HG03103 (cell line): ENCODE measurements around the gene PAX8.
A peak's percentile ranks its signal among the peaks of the same experiment; 100 is the strongest.

Experiments used
- ATAC-seq: cut with Tn5 transposase; IDR thresholded peaks from one replicate; pipeline ENCODE4 v1.9.1; 2021; ENCODE audit warnings: low read depth; ENCODE audit not compliant: unreplicated experiment

The PAX8 gene

DNA sequence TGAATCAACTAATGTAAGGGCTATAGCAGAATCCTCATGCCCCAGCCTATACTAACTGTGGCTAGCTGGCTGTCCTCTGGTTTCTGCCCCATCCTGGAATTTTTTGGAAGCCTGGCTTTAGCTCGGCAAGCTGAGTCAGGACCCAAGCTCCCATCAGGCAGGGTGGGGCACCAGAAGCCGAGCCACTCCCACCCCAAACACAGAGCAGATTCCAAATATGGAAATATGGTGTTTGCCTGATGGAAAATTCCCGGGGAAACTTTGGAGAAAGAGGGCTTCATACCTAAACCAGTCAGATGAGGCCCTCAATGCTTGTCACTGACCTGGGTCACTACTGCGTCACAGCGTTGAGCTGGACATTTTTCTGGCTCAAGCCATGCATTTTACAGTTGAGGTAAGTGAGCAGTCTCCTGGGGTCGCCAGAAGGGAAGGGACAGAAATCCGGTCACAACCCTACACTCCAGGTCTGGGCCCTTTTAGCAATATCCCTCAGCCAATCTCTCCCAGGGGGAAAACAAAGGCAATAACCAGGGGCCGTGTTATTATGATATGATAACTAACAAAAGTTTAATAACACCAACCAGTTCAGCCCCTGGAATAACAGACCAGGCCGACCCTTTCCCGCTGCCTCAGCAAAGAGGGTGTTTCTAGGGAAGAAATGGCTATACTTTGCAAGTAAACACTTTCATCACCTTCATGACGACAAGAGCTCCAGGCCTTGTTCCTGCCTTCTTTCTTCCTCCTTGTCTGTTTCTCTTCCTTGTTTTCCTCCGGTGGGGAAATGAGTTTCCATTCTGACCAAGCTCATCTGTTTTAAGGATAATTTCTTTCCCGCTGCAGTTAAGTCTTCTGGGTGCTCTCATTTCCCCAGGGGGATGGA lies 67.3 kb downstream of the PAX8 start:
- no peak for ATAC-seq

DNA sequence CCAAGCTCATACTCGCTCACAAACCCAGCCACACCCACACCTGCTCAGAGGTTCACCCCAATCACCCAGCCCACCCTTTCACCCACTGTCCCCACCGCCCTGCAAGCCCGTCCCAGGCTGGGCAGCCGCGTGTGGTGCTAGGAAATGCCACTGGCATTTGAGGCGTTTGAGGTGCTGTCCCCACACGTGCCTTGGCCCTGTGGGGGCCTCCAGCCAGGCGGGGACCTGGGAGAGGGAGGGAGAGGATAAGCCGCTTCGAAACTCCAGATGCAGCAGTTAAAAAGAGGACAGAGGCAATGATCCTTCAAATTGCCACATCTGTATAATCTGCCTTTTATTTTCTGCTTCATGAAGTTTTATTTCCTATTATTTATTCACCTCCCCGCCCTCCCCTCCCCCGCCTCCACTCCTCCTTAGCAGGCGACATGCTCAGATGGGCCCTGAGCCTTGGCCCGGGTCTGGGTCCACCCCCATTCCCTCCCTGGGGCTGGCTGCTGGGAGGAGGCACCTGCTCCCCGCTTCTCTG lies 69.0 kb downstream of the PAX8 start:
- ATAC-seq, result no peak

DNA sequence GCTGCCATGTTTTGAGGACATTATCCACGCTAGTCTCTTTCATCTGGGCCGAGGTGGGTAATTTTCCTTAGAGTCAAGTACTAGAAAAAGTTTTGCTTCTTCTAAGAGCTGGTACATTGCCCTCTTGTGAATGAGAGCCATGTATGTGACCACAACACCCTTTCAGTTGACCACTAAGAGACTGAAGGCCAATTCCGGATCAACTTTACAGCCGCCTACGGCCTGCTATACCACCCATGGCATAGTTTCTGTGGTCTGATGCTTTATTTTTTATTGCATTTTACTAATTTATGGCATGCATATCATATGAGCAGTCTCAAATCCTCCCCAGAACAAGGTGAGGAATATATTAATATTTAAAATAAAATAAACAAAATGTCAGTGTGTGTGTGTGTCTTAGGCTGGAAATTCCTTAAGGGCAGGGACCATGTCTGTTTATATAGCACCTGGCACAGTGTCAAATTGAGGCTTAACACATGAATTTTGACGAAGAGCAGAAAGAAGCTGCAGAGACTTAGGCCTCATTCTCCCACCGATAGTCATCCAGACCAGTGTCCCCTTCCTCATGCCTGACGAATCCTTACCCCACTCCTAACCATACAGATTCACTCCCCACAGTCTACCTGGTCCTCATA lies 69.6 kb downstream of the PAX8 start:
- ATAC-seq, result no peak

DNA sequence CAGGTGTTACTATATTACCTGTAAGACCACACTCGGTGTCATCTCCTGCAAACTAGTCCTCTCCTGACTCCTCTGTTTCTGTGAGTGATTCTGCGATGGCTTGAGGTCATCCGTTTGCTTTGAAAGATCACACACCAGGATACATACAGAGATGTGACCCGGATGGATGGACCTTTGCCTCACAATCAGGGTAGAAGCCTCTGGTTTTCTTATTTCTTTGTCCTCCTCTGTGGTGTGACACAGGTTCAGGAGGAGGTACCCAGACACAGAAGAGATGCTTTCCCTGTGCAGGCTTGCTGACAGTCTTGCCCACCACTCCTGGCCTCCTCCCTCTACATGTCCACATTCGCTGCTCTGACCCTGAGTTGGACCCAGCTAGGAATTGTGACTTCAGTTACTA lies 70.3 kb downstream of the PAX8 start:
- ATAC-seq, result no peak

DNA sequence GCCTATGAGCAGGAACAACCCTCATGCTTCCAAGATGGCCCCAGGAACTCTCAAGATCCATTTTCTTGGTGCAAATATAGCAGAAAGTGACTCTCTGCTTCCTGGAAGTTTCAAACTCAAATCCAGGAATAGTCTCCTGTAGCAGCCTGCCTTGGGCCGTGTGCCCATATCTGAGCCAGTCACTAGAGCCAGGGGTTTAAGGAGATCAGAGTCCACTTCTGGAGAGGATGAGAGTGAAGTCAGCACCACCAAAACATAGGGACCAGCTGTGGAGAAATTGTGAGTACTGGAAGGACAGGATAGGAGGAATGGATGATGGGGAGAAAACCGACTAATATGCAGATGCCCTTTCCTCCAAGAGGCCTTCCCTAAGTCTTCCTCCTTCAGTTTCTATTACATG lies 71.7 kb downstream of the PAX8 start:
- ATAC-seq, result no peak

DNA sequence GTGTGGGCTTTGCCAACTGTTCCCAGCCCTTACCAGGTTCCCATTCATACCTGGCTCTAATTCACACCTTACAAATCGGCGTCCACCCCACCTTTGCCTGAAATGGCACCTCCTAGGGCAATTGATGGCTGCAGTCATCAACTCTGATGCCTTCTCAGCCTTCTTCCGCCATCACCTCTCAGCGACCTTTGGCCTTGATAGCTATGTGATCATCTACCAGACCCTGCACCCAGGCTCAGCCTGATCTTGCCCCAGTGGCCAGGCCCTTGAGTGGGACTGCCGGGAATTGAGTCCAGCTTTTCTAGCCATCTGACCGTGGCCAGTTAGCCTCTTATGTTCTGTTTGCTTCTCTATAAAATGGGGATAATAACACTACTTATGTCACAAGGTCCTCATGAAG lies 72.5 kb downstream of the PAX8 start:
- ATAC-seq, result no peak

DNA sequence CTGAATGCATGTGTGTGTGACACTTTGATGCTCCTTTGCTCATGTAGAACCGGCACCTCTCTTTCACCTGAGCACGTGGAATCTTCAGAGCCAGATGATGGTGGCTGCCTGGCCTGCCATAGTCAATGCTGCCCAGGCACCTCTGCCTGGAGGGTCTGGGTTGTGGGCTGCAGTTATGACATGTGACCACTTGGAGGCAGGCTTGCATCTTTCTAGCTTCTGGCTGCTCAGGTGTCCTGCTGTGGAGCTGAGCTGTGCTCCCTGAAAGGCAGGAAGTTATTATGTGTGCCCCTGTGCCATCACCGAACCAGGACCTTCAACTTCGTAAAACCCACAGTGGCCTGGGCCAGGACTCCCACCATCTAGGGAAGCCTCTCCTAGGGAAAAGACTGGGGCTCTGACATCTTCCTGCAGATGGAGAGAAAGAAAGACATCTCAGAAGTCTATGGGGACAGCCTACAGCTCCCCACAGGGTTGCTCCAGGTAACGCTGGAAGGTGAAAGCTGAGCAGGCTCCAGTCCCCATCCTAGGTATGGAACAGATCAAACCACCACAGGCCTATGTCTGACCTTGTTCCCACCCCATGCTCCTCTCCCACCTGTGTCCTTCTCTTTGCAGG lies 74.7 kb downstream of the PAX8 start:
- peak; percentile 75 for ATAC-seq

DNA sequence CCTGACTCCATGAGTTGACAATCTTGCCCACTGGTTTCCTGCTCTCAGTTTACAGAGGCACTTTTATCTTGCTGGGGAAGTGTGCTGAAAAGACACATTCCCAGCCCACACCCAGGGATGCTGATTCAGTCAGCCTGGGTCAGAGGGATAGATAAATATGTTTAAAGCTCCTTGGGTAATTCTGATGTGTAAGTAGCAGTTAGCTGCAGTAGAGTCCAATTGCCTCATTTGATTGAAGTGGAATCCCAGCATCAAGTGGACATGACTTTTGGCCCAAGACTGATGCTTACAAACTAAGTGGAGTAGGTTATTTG lies 75.5 kb downstream of the PAX8 start:
- no peak for ATAC-seq

DNA sequence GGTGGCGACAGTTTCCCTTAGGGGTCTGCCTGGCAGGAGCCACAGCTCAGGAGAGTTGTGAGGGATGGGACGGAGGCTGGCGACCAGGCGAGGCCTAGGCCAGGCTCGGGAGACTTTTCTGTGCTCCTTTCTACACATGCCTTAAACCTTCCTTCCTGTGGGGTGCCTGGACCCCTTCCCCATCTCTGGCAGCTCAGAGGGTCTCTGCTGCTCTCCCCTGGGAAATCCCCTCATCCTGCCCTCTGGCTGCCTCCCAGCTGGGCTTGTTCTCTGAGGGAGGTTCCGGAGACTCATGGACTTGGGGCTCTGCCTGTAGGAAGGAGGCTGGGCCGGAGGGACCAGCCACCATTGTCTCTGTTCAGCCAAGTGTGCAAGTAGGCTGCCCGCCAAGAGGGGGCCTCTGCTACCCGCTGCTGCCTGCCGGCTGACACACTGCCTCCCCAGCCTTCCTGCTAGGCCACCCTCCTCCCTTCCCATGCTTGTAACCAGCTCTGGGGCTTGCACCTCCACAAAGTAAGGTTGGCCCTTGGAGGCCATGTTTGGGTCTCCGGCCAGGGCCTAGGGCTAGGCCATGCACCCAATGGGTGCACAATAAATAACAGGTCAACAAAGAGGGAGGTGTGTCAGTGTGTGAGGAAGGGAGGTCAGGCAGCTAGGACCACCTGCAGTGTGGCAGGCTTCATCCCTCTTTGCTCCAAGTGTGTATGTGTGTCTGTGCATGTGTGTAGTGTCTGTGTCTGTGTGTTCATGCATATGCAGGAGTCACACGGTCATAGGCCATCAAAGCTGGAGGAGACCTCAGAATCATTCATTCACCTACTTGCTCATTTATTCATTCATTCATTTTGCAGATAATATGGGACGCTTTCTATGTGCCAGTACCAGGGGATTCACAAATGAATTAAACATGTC lies 76.2 kb downstream of the PAX8 start:
- no peak for ATAC-seq

DNA sequence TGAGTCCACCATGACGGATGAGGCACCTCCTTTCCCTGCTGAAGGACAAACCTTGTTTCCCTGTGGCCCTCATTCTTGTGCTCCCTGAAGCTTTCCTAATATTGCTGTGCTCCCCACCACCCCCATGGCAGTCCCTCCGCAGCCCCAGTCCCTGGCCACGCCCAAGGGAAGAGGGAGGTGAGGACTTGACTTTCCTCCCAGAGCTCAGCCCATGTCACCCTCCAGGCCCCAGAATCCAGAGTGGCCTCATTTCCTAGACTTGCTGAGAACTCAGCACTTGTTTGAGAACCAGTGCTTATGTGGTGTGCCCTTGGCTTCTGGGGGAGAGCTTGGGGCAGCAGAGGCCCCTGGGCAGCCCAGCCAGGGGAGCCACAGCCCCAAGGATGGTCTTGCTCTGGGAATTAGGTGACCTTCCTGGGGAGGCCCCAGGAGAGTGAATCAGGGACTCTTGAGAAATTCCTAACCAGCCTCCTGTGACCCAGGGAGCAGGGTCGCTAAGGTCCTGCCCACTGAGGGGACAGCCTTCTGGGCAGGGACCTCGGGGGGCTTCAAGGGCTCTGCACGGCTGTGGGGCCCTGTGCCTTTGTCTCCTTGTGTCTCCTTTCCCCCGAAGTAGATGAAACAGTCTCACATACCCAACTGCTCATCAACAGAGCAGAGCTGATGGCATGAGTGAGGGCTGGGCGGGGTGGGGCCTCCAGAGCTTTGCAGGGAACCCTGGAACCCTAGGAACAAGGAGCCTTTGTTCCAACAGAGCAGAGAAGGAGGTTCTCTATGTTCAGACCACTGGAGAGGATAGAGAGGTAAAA lies 77.0 kb downstream of the PAX8 start:
- ATAC-seq, result no peak

DNA sequence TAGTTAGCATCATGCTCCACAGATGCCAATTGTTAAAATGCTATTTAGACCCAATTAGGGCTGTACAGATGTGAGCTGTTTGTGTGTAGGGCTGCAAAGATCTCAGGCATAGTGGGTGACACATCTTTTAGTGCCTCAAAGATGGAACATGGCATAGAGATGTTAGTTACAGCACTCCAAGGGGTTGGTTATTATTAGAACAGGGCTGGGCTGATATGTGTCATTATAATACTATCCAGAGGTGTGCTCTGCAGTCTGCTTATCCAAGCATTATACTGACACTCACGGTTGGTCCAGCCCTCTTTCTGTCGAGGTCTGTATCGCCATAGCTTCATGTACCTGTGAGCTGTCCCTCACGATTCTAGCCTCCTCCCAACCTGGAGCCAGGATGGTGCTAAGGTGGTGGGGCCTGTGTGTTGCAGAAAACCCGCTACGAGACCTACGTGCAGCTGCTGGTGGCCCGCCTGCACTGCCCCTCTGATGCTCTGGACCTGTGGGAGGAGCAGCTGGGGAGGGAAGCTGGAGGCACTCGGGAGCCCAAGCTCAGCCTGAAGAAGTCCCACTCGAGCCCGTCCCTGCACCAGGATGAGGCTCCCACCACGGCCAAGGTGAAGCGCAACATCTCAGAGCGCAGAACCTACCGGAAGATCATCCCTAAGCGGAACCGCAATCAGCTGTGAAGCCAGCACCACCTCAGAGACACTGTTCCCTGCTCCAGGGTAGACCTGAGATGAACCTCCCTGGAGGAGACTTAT lies 77.8 kb downstream of the PAX8 start:
- ATAC-seq, result no peak

DNA sequence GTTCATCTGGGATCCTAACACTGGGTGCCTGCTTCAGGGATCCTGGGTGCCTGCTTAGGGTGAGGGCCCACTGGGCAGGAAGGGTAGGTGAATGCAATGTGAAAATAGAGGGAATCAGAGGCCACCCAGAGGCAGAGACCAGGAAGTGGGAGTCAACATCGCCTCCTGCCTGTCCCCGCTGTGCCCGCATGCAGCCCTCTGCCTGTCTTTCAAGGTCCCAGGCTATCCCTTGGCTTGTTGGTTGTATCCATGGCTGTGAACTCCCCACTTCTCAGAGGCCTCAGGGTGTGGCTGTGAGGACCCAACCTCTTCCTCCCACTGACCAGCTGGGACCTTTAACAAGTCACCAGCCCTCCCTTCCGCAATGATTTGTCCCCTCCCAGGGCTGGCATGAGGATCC lies 78.5 kb downstream of the PAX8 start:
- no peak for ATAC-seq

DNA sequence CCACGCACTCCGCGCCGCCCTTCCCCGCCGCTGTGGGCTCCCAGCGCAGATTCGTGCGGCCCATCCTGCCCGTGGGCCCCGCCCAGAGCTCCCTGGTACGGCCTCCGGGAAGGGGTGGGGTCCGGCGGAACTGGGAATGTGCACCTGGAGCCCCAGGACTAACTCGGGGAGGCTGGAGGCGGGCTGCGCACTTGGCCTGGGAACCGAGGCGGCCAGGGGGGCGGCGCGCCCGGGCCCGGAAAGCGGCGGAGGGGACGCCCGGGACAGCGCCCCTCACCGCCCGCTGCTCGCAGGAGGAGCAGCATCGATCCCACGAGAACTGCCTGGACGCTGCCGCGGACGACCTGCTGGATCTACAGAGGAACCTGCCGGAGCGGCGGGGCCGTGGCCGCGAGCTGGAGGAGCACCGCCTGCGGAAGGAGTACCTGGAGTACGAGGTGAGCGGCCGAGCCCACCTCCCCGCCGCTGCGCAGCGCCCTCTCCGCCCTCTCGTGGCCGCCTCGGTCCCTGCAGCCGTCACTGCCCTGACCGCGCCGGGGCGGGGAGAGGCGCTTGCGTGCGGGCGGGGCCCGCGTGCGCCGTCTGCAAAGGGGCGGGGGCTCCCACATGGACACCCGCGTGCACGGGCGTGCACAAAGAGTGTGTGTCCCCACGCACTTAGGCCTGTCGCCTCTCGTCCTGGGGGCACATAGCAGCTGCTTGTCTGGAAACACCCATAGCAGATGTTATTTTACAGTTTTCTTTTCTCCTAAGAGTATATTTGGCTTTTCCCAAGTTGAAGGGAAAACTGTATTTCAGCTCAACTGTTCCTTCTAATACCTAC lies 79.7 kb downstream of the PAX8 start:
- ATAC-seq, result no peak

DNA sequence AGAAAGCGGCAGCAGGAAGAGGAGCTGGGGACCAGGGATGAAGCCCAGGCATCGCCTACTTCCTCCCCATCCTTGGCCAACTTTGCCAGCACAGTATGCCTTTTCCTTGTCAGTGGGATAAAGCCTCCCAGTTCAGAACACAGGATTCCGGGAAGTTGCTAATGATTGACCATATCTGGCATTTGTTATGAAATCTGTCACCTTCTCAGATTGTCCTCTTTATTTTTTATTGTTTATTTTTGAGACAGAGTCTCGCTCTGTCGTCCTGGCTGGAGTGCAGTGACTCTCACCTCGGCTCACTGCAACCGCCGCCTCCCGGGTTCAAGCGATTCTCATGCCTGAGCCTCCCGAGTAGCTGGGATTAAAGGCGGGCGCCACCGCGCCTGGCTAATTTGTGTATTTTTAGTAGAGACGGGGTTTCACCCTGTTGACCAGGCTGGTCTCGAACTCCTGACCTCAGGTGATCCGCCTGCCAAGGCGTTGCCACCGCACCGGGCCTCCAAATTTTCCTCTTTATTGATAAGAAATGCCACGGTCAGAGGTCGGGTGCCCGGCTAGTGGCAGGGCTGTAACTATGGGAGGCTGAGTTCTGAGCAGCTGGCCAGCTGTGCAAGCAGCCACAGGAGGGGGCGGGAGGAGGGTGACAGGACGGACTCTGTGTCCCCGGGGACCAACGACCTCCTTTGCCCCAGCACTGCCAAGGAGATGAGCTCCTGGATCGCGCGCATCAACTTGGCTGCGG lies 80.5 kb downstream of the PAX8 start:
- no peak for ATAC-seq

DNA sequence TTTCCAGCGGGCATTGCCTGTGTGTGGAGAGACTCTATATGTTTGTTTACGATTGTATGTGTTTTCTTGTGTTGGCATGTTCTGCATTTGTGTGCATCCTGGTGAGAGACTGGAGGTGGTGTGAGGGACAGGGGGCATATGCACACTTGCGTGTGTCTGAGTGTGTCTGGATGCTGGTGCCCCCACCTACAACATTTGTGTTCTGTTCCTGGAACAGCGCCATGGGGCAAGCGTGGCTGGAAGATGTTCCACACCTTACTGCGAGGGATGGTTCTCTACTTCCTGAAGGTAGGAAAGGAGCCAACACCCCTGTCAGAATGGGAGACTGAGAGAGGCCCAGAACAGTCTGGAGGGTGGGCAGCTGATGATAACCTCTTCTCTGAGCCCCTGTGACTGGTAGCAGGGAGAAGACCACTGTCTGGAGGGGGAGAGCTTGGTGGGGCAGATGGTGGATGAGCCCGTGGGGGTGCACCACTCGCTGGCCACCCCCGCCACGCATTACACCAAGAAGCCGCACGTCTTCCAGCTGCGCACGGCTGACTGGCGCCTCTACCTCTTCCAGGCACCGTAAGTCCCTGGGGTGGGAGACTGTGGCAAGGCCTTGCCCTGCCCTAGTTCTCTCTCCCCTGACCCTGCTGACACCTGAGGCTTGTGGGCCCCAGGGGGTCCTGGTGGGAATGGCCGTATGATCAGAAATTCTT lies 81.2 kb downstream of the PAX8 start:
- no peak for ATAC-seq

DNA sequence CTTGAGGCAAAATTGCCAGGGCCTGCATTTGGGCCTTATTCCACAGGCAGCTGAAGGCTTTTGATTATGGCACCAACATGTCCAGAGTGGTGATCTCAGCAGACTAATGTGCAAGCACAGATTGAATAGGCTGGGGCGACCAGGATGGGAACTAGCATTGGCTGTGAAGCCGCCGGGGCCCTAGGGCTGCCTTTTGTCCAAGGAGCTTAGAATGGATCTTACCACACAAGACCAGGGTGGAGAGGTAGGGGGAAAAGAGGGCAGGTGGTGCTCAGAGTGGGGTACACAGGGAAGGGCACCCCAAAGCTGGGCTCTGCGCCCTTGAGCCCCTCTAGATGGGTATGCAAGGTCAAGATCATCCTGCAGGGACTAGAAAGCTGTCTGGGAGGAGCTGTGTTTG lies 81.9 kb downstream of the PAX8 start:
- ATAC-seq, result no peak

DNA sequence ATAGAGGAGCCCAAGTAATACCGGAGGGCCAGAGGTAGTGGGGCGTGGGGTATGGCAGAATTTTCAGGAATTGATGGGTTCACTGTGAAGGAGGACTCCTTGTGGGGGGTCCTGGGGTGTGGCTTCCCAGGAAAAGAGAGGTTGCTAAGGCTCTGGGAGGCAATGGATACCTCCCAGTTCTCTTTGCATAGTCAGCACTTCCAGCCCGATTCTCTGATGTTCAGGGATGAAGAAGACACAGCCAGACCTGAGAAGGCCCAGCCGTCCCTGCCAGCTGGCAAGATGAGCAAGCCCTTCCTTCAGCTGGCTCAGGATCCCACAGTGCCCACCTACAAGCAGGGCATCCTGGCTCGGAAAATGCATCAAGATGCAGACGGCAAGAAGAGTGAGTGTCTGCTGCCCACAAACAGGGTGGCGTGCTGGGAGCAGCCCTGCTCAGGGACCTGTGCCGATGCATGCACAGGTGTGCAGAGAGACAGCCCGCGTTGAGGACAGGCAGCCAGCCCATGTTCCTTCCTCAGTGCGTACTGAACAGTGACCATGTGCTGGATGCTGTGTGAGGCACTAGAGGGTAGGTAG lies 82.7 kb downstream of the PAX8 start:
- no peak for ATAC-seq
